ENCODE measurements around the gene ZNF217.
"Not testable (repeated sequence)": the region's sequence is repeated elsewhere in the genome, so short reads cannot be mapped to it uniquely, and the experiment has no call there.

GRCh38 chr20:53591941-53592441, 1.6 kb downstream of the ZNF217 start:
- not testable (repeated sequence) for TF ChIP-seq CTCF (IDR thresholded peaks at IDR 0.05; ENCODE audit: insufficient read depth, low read length, poor library complexity, severe bottlenecking); EZH2phosphoT487 (conservative IDR thresholded peaks at IDR 0.05; ENCODE audit: low read length)
